NB4 (cell line): Measurements from ENCODE around the gene ARHGAP15.

Experiments used
- CTCF ChIP-seq: IDR thresholded peaks from one replicate; pipeline ENCODE4 v1.5.1; 2012; ENCODE audit warnings: low read depth, low read length
- POLR2A ChIP-seq: IDR thresholded peaks from 2 replicates; pipeline ENCODE4 v1.6.1; 2011; ENCODE audit warnings: mild to moderate bottlenecking; ENCODE audit not compliant: insufficient read length; ENCODE audit errors: extremely low read depth

DNA sequence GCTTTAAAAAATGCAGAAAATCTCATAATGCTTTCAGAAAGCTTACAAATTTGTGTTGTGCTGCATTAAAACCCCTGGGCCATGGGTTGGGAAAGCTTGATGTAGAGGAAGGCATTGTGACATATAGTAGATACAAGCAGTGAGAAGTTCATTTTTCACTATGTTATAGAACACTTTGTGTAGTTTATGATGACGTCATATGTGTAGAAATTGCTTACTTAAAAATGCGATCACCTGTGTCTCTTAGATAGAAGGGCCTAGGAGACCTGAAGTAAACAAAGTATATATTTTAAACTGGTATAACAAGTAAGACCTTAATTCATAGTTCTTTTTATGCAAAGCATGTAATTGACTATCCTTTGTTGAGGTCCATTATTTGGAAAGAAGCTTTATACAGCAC lies 393.5 kb downstream of the ARHGAP15 start:
- TF ChIP-seq POLR2A = no peak
- no peak for TF ChIP-seq CTCF
